ENCODE data around the gene PRSS57. TPM values are rescaled to one million over a fixed set of nuclear protein-coding genes. Genes with fewer than 3 reads are reported as not detected.
"Not testable (repeated sequence)": the region's sequence is repeated elsewhere in the genome, so short reads cannot be mapped to it uniquely, and the experiment has no call there.

Gene PRSS57
- total RNA-seq, 4 donors from 2014 or later = not detected

GRCh38 chr19:734716-735115, 39.5 kb upstream of the PRSS57 start:
- no peaks in the 10 kb centered on the region for H3K9me3 ChIP-seq
- peaks cover 0 to 51% of the 10 kb centered on the region in 2 donors for H3K36me3 ChIP-seq
- H3K4me3 ChIP-seq = no peak overlapping the region
- TF ChIP-seq POLR2AphosphoS5 (IDR thresholded peaks at IDR 0.05) (no peak), POLR2A (IDR thresholded peaks at IDR 0.05) (no peak), EP300 (IDR thresholded peaks at IDR 0.05) (no peak), CTCF (IDR thresholded peaks at IDR 0.05) (no peak)
- H3K4me1 ChIP-seq = peaks cover 0 to 9% (median 0%) of the 10 kb centered on the region in 3 donors
- H3K27ac ChIP-seq = peak overlapping the region in 2 of 4 donors; percentile 38 to 40
- no peaks in the 10 kb centered on the region for H3K27me3 ChIP-seq
- 84 to 89% methylated on average over 7 to 8 of the region's 13 CpGs for WGBS, 2 donors (ENCODE audit: low coverage in 1 of 2)
- ATAC-seq = no peak

- Histone ChIP-seq H3K36me3 (peaks cover 0 to 57% of the 10 kb centered on the region in 2 donors), H3K27ac (no peak overlapping the region), H3K9me3 (no peaks in the 10 kb centered on the region), H3K4me1 (peaks cover 0 to 16% (median 6%) of the 10 kb centered on the region in 3 donors), H3K27me3 (no peaks in the 10 kb centered on the region), H3K4me3 (no peak overlapping the region)
- TF ChIP-seq POLR2AphosphoS5 (IDR thresholded peaks at IDR 0.05) = no peak
- TF ChIP-seq POLR2A (IDR thresholded peaks at IDR 0.05) = no peak
- no peak for TF ChIP-seq CTCF (IDR thresholded peaks at IDR 0.05)
- TF ChIP-seq EP300 (IDR thresholded peaks at IDR 0.05) = no peak
- WGBS, 2 donors (ENCODE audit: low coverage in 1 of 2) = 82 to 87% methylated on average over 11 of the region's 24 CpGs
- no peak for ATAC-seq
Measured at GRCh38 chr19:732148-733069, 37.2 kb upstream of the PRSS57 start.

GRCh38 chr19:731000-731399, 35.7 kb upstream of the PRSS57 start:
- WGBS, 2 donors (ENCODE audit: low coverage in 1 of 2) = 67 to 100% methylated on average over 1 to 5 of the region's 16 CpGs
- peaks cover 0 to 18% (median 7%) of the 10 kb centered on the region in 3 donors for H3K4me1 ChIP-seq
- ATAC-seq = no peak
- H3K27me3 ChIP-seq = no peaks in the 10 kb centered on the region
- H3K36me3 ChIP-seq = peaks cover 0 to 56% of the 10 kb centered on the region in 2 donors
- TF ChIP-seq CTCF (IDR thresholded peaks at IDR 0.05) (no peak), EP300 (IDR thresholded peaks at IDR 0.05) (no peak), POLR2A (IDR thresholded peaks at IDR 0.05) (no peak), POLR2AphosphoS5 (IDR thresholded peaks at IDR 0.05) (no peak)
- H3K9me3 ChIP-seq = no peaks in the 10 kb centered on the region
- no peak overlapping the region for H3K27ac ChIP-seq
- no peak overlapping the region for H3K4me3 ChIP-seq

- H3K36me3 ChIP-seq = peaks cover 0 to 54% of the 10 kb centered on the region in 2 donors
- ATAC-seq = no peak
Measured at GRCh38 chr19:729965-730668, 34.9 kb upstream of the PRSS57 start.

GRCh38 chr19:729564-729963, 34.3 kb upstream of the PRSS57 start:
- Histone ChIP-seq H3K4me1 (peaks cover 0 to 18% (median 7%) of the 10 kb centered on the region in 3 donors), H3K36me3 (peaks cover 0 to 54% of the 10 kb centered on the region in 2 donors)
- WGBS, 2 donors (ENCODE audit: low coverage in 1 of 2) = no CpG with 5 or more reads among the region's 15 CpGs
- H3K4me3 ChIP-seq, ATAC-seq, H3K27ac ChIP-seq, H3K9me3 ChIP-seq, H3K27me3 ChIP-seq: not testable (repeated sequence)

More at GRCh38 chr19:729965-730668, 34.9 kb upstream of the PRSS57 start:
- Histone ChIP-seq H3K27ac (no peak overlapping the region), H3K4me3 (no peak overlapping the region), H3K9me3 (no peaks in the 10 kb centered on the region), H3K4me1 (peaks cover 0 to 18% (median 7%) of the 10 kb centered on the region in 3 donors), H3K27me3 (no peaks in the 10 kb centered on the region)
- 73 to 77% methylated on average over 8 to 9 of the region's 14 CpGs for WGBS, 2 donors (ENCODE audit: low coverage in 1 of 2)
- TF ChIP-seq CTCF (IDR thresholded peaks at IDR 0.05) (no peak), EP300 (IDR thresholded peaks at IDR 0.05) (no peak), POLR2A (IDR thresholded peaks at IDR 0.05) (no peak), POLR2AphosphoS5 (IDR thresholded peaks at IDR 0.05) (no peak)
